Left colon (tissue), 2 donors: ENCODE measurements around the gene RUSC2. TPM values are rescaled to one million over a fixed set of nuclear protein-coding genes. Genes with fewer than 3 reads are reported as not detected.
"Not testable (repeated sequence)": the region's sequence is repeated elsewhere in the genome, so short reads cannot be mapped to it uniquely, and the experiment has no call there.

Experiments used
- ATAC-seq: fragments of 200-7000 bp; cut with Tn5 transposase; one replicate; pipeline ENCODE4 v1.9.1; 2020; ENCODE audit warnings: mild to moderate bottlenecking, moderate library complexity
- DNase-seq, 2 donors: peaks; one replicate each; pipeline ENCODE4 v3.0.0-alpha.2; 2020
- intact Hi-C, 2 donors: fragments of 100-400 bp; cut with DNase I in 1 of 2; cut with micrococcal nuclease in 1 of 2; formaldehyde crosslinking; loops; one replicate each; pipeline versions ENCODE4 v1.11.2 to v1.14.0; 2022; cut with DNase I, micrococcal nuclease
- total RNA-seq, 2 donors: library from RNA; stranded (reverse); fragmentation: NEBNext Ultra II Directional; extraction: Animal tissue kit (Norgen Biotek cat#: 25700); gene quantifications; one replicate each; pipeline ENCODE4 v1.2.1, GENCODE V29; 2021
- donor health status: DM: no; HTN: no; CAD: no.
- donor health status: DM: yes; HTN: yes; CAD: no.

Gene RUSC2
- total RNA-seq, 2 donors from 2014 or later, result 7.7 to 9.2 TPM

GRCh38 chr9:35518981-35519679, 29.2 kb downstream of the RUSC2 start:
- no peak for ATAC-seq
- intact Hi-C loops, result no loop called here
- DNase-seq, result no peak

- no peak for DNase-seq
- ATAC-seq, result no peak
- intact Hi-C loops, result no loop called here
Observed at GRCh38 chr9:35519692-35520363, 29.9 kb downstream of the RUSC2 start.

GRCh38 chr9:35520364-35520710, 30.4 kb downstream of the RUSC2 start:
- no peak for DNase-seq
- ATAC-seq, result no peak
- intact Hi-C loops, result no loop called here

- DNase-seq (peak in 1 of 2 donors; percentile 44), ATAC-seq (no peak)
- intact Hi-C loops, result no loop called here
Observed at GRCh38 chr9:35521708-35522107, 31.8 kb downstream of the RUSC2 start.

GRCh38 chr9:35522187-35522586, 32.3 kb downstream of the RUSC2 start:
- no peak for ATAC-seq
- DNase-seq, result no peak
- intact Hi-C loops, result no loop called here

GRCh38 chr9:35522700-35523099, 32.8 kb downstream of the RUSC2 start:
- DNase-seq (no peak), ATAC-seq (no peak)
- intact Hi-C loops, result no loop called here

GRCh38 chr9:35523556-35523955, 33.6 kb downstream of the RUSC2 start:
- intact Hi-C loops, ATAC-seq: not testable (repeated sequence)

GRCh38 chr9:35526087-35526801, 36.3 kb downstream of the RUSC2 start:
- intact Hi-C loops, result no loop called here
- DNase-seq, result no peak
- no peak for ATAC-seq

More at GRCh38 chr9:35523556-35523955, 33.6 kb downstream of the RUSC2 start:
- DNase-seq, result not testable (repeated sequence)

- ATAC-seq (peak; percentile 80), DNase-seq (no peak)
- intact Hi-C loops, result no loop called here
Observed at GRCh38 chr9:35529161-35529823, 39.4 kb downstream of the RUSC2 start.

- intact Hi-C loops, result no loop called here
Observed at GRCh38 chr9:35533398-35533797, 43.5 kb downstream of the RUSC2 start.

GRCh38 chr9:35534921-35535320, 45.0 kb downstream of the RUSC2 start:
- intact Hi-C loops, ATAC-seq, DNase-seq: not testable (repeated sequence)

More at GRCh38 chr9:35533398-35533797, 43.5 kb downstream of the RUSC2 start:
- DNase-seq, result no peak
- ATAC-seq, result no peak

- ATAC-seq (no peak), DNase-seq (no peak)
- intact Hi-C loops, result no loop called here
Observed at GRCh38 chr9:35537913-35538312, 48.0 kb downstream of the RUSC2 start.

- intact Hi-C loops, result no loop called here
- no peak for ATAC-seq
- peak; percentile 28 to 58 for DNase-seq
Observed at GRCh38 chr9:35538361-35539234, 48.7 kb downstream of the RUSC2 start.

Other genes with a start within 250 kb of the RUSC2 start
- gene TESK1, start 115.2 kb downstream of the RUSC2 start, total RNA-seq, result 10 to 100 TPM; 37.7 to 47.8 TPM
- 1 to 10 TPM; 1.2 to 2.2 TPM for gene CD72, start 128.3 kb downstream of the RUSC2 start, total RNA-seq
- gene SIT1, start 160.8 kb downstream of the RUSC2 start, total RNA-seq, result 1 to 10 TPM in 1 of 2 donors, under 1 TPM in 1; 0.46 to 1.4 TPM
- gene RMRP, start 167.9 kb downstream of the RUSC2 start, total RNA-seq, result over 10,000 TPM; 19,198 to 30,979 TPM
- gene CCDC107, start 168.2 kb downstream of the RUSC2 start, total RNA-seq, result 10 to 100 TPM; 25.0 to 33.1 TPM
- gene ARHGEF39, start 175.1 kb downstream of the RUSC2 start, total RNA-seq, result 1 to 10 TPM; 5.2 to 7.6 TPM
- gene CA9, start 183.8 kb downstream of the RUSC2 start, total RNA-seq, result under 1 TPM; 0.56 to 0.89 TPM
- gene TPM2, start 199.8 kb downstream of the RUSC2 start, total RNA-seq, result 100 to 1,000 TPM in 1 of 2 donors, 10 to 100 TPM in 1; 25.9 to 277 TPM
- 100 to 1,000 TPM; 142 to 172 TPM for gene TLN1, start 242.1 kb downstream of the RUSC2 start, total RNA-seq
- 10 to 100 TPM; 40.2 to 40.6 TPM for gene CREB3, start 242.6 kb downstream of the RUSC2 start, total RNA-seq